Skin of body (tissue), 2 donors: ENCODE data around the gene ABHD11. TPM values are rescaled to one million over a fixed set of nuclear protein-coding genes. Genes with fewer than 3 reads are reported as not detected.
A peak's percentile ranks its signal among the peaks of the same experiment; 100 is the strongest.
"Not testable (repeated sequence)": the region's sequence is repeated elsewhere in the genome, so short reads cannot be mapped to it uniquely, and the experiment has no call there.

Experiments used
- DNase-seq: peaks from one replicate; lab custom pipeline; 2025; lab: John Stamatoyannopoulos, UW
- total RNA-seq: library from RNA; depleted of rRNA; stranded (reverse); fragments of >200 nt; gene quantifications from one replicate; pipeline ENCODE4 v1.2.3, GENCODE V29; 2014

ABHD11 gene, protein sequence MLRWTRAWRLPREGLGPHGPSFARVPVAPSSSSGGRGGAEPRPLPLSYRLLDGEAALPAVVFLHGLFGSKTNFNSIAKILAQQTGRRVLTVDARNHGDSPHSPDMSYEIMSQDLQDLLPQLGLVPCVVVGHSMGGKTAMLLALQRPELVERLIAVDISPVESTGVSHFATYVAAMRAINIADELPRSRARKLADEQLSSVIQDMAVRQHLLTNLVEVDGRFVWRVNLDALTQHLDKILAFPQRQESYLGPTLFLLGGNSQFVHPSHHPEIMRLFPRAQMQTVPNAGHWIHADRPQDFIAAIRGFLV
- 8.0 TPM for total RNA-seq

DNA sequence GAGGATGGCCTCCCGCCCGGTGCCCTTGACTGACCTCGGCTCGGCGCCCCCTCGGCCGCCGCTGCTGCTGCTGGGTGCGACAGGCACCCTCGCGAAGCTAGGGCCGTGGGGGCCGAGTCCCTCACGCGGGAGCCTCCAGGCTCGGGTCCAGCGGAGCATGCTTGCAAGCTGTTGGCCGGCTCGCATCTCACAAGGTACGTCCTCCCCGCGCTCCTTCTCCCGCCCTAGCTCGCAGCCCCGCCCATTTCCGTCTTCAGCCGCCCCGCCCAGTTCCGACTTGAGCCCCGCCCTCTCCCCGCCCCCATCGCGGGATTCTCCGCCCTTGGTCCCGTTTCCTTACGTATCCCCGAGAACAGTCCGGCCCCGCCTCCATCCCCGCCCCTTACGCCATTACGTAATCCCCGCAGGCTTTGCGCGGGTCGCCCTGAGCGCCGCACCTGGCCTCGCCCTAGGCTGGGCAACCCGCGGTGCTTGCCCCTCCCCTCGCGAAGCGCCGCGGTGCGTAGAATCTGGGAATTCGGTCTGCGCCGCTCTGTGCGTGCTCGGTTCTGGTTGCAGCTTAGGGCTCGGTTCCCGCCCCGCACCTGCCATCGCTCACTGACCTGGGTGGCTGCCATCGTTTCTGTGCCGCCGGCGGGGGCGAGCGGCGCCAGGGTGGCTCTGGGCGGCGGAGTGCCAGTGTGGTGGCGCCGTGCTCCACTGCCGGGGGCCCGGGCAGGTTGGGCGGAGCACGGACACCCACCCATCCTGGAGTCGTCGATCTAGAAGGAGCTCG, at the start of gene ABHD11:
TSS of gene ABHD11 (minus strand) at position 191 of the 775 bp plus-strand sequence. CDS start at position 159, 32 bp downstream.
- peak; percentile 96 for DNase-seq

GRCh38 chr7:73787786-73788048, 49.1 kb upstream of the ABHD11 start:
- DNase-seq, result not testable (repeated sequence)

- DNase-seq, result no peak
Measured at GRCh38 chr7:73786588-73786987, 48.0 kb upstream of the ABHD11 start.

DNA sequence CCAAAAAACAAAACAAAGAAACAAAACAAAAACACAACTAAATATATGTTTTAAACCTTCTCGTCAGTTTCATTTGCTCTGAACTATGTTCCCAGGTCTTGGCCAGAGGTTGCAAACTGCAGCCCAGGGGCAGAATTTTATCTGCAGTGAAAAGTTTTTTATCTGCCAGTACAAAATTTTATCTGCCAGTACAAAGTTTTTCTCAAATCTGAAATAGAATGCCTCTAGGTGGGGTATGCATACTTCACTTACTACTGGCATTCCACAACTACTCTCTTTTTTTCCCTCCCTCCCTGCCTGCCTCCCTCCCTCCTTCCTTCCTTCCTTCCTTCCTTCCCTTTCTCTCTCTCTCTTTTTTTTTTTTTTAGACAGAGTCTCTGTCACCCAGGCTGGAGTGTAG, 40.9 kb upstream of the ABHD11 start:
- DNase-seq, result no peak

- DNase-seq, result no peak
Measured at GRCh38 chr7:73778801-73779389, 40.3 kb upstream of the ABHD11 start.

DNA sequence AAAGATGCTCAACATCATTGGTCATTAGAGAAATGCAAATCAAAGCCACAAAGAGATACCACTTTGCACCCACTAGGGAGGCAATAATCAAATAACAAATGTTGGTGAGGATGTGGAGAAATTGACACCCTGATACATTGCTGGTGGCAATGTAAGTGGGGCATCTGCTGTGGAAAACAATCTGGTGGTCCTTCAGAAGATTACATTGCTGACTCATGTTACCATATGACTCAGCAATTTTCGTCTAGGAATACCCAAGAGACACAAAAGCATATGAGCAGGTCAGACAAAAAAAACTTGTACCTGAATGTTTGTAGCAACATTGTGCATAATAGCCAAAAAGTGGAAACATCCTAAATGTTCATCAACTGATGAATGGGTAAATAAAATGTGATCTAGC, 36.3 kb upstream of the ABHD11 start:
- no peak for DNase-seq

- DNase-seq, result no peak
Measured at GRCh38 chr7:73773700-73774517, 35.3 kb upstream of the ABHD11 start.

DNA sequence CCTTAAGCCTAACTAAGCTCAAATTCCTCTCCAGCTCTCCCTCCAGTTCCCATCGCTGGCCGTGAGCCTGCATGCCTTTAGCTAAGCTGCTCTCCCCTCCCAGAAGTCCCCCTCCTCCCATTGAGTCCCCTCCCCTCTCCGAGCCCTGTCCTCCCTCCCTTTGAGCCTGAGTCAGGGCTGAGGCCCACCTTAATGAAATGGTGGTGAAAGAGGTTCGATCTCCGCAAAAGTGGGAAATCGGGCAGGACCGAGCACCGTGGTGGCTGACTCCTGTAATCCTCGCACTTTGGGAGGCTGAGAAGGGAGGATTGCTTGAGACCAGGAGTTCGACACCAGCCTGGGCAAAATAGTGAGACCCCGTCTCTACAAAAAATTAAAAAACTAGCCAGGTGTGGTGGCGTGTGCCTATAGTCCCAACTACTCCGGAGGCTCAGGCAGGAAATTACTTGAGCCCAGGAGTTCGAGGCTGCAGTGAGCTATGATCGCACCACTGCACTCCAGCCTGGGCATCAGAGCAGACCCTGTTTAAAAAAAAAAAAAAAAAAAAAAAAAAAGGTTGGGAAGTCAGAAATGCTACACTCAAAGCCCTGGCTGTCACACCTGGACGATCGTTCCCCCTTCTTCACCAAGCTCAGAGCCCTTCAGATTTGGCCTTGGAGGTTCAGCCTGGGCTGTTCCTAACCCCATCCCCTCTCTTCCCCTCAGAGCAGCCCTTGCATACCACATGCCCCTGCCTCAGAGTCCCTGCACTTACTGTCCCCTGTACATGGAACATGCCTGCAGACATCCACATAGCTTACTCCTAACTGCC, 32.5 kb upstream of the ABHD11 start:
- no peak for DNase-seq

DNA sequence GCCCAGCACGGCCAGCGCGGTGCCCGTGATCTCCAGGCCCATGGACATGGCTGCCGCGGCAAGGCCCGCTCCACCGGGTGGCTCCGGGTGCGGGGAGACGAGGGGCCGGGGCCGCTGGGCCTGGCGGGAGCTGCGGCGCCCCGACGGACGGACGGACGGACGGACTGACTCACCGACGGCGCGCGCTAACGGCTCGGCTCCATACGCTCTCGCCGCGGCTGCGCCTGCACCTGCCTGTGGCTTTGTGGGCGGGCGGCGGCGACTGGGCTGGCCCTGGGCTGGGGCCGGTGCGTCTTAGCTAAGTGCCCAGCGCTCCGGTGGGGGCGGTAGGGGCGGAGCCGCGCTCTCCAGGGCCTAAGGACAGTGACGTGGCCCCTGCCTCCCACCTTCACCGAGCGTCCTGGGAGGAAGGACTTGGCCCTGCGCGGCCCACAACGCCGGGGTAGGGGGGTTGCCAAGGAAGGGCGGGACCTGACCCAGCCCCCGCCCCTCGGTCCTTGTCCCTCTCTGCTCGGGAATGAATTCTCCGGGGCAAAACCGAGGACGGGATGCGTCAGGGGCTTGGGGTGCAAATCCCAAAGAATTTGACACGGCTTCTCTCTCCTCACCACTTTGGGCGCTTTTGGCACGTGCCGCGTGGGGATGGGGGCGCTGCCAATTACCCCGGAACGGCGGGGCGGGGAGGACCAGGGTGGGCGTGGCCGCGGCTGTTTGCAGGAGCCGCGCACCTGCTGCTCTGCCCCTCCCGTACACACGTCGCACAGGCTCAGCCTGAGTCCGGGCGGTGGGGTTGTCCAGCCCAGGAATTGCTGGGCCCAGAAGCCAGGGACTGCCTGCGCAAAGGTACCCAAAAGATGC, 31.6 kb upstream of the ABHD11 start, which contains the start of gene CLDN3:
TSS of gene CLDN3 (minus strand) at position 269 of the 858 bp plus-strand sequence. CDS start at position 48, 221 bp downstream.
- DNase-seq, result no peak

GRCh38 chr7:73769481-73770001, 30.9 kb upstream of the ABHD11 start:
- DNase-seq, result no peak

- DNase-seq, result no peak
Measured at GRCh38 chr7:73768641-73769480, 30.3 kb upstream of the ABHD11 start.

DNA sequence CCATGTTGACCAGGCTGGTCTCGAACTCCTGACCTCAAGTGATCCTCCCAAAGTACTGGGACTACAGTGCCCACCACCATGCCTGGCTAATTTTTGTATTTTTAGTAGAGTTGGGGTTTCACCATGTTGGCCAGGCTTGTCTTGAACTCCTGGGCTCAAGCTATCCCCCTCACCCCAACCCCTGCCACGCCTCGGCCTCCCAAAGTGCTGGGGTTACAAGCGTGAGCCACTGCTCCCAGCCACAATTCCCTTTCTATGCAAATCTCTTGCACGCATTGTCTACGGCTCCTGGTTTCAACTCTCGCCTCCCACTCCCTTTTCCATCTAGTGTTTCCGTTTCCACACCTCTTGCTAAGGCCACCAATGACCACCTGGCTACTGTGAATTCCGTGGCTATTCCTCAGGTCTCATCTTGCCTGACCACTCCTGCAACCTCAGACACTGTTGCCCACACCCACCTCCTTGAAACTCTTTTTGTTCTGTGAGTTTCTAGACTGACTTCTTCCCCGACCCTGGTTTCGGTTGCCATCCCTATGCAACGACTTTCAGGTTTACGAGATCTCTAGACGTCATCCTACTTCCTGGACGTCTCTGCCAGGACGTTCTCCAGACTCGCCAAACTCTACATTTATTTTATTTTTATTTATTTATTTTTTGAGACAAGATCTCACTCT, 28.1 kb upstream of the ABHD11 start:
- DNase-seq, result no peak

GRCh38 chr7:73762659-73762999, 24.0 kb upstream of the ABHD11 start:
- DNase-seq, result no peak

GRCh38 chr7:73761854-73762658, 23.5 kb upstream of the ABHD11 start:
- no peak for DNase-seq

DNA sequence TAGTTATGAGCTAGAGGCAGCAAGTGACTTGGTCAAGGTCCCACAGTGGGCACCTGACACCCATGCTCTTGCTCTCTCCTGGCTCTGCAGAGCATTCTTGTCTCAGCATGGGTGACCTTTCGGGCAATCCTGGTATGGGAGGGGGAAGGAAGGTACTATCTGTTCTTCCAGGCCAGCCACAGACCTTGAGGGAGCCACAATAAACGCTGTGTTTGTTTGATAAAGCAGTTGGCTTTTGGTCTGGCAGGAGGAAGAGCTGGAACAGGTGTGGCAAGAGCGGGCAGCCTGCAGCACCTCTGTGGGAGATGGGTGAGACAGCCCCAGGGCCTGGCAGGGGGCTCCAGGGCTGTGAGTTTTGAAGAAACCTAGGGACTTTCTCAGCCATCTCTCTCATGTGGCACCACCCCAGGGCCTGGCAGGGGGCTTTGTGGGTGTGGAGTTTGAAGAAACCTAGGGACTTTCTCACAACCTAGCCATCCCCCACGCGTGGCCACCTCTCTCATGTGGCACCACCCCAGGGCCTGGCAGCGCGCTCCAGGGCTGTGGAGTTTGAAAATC, 20.1 kb upstream of the ABHD11 start:
- DNase-seq, result no peak

- no peak for DNase-seq
Measured at GRCh38 chr7:73749931-73750776, 11.6 kb upstream of the ABHD11 start.
